Progenitor cell of endocrine pancreas (in vitro differentiated cells): ENCODE data around the gene VCPKMT. TPM values are rescaled to one million over a fixed set of nuclear protein-coding genes. Genes with fewer than 3 reads are reported as not detected.

Experiments
- DNase-seq: peaks from one replicate; pipeline ENCODE4 v3.0.0; 2021; ENCODE audit warnings: low spot score; ENCODE audit not compliant: unreplicated experiment
- H3K27ac Mint-ChIP-seq: 2 replicates; pipeline ENCODE4 v1.8.0; 2021; ENCODE audit warnings: mild to moderate bottlenecking, moderate library complexity, mixed read lengths
- H3K27me3 Mint-ChIP-seq: 2 replicates; pipeline ENCODE4 v1.8.0; 2021; ENCODE audit warnings: mixed read lengths
- H3K36me3 Mint-ChIP-seq: 2 replicates; pipeline ENCODE4 v1.8.0; 2022; ENCODE audit warnings: mixed read lengths; ENCODE audit not compliant: insufficient read depth
- H3K4me1 Mint-ChIP-seq: 2 replicates; pipeline ENCODE4 v1.8.0; 2021; ENCODE audit warnings: low read depth, mixed read lengths
- H3K4me3 Mint-ChIP-seq: 2 replicates; pipeline ENCODE4 v1.8.0; 2021; ENCODE audit warnings: low read depth, mild to moderate bottlenecking, moderate library complexity, mixed read lengths
- H3K9me3 Mint-ChIP-seq: 2 replicates; pipeline ENCODE4 v1.8.0; 2021; ENCODE audit warnings: low read depth, mixed read lengths
- CTCF ChIP-seq: fragments of 200-600 bp; sonication (generic); IDR thresholded peaks from one replicate; pipeline ENCODE4 v1.5.0; 2021; ENCODE audit warnings: antibody characterized with exemption, mild to moderate bottlenecking; ENCODE audit not compliant: unreplicated experiment
- total RNA-seq: library from RNA; stranded (reverse); gene quantifications from 2 replicates; pipeline ENCODE4 v1.2.1, GENCODE V29; 2021

Gene VCPKMT
- total RNA-seq, 1 donor from 2014 or later, result 14.6 TPM

DNA sequence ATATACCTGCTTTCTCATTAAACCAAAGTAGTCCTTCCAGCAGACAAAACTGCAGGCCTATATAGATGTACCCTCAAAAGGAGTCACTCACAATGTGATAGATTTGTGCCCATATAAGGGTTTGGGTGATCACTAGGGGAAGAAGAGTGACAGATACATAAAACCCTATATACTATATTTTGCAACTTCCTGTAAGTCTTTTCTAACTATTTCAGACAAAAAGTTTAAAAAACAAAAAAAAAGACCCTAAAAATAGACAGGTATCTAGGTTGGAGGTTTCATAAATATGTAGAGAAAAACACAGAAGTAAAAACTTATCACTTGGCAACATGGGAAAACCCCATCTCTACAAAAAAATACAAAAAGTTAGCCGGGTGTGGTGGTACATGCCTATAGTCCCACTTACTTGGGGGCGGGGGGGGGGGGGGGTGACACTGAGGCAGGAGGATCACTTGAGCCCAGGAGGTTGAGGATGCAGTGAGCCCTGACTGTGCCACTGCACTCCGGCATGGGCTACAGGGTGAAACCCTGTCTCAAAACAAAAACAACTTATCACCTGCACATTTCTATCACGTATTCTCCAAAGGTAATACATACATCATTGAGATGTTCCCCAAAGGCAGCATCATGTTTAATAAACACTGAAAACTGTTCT is 2.9 kb downstream of the VCPKMT start:
- TF ChIP-seq CTCF, result no peak
- H3K27me3 Mint-ChIP-seq, result no peaks in the 10 kb centered on the region
- H3K9me3 Mint-ChIP-seq, result no peaks in the 10 kb centered on the region
- H3K4me1 Mint-ChIP-seq, result peaks cover 15% of the 10 kb centered on the region
- peak overlapping the region; percentile 7 for H3K4me3 Mint-ChIP-seq
- peaks cover 28% of the 10 kb centered on the region for H3K36me3 Mint-ChIP-seq
- no peak overlapping the region for H3K27ac Mint-ChIP-seq
- DNase-seq, result no peak

DNA sequence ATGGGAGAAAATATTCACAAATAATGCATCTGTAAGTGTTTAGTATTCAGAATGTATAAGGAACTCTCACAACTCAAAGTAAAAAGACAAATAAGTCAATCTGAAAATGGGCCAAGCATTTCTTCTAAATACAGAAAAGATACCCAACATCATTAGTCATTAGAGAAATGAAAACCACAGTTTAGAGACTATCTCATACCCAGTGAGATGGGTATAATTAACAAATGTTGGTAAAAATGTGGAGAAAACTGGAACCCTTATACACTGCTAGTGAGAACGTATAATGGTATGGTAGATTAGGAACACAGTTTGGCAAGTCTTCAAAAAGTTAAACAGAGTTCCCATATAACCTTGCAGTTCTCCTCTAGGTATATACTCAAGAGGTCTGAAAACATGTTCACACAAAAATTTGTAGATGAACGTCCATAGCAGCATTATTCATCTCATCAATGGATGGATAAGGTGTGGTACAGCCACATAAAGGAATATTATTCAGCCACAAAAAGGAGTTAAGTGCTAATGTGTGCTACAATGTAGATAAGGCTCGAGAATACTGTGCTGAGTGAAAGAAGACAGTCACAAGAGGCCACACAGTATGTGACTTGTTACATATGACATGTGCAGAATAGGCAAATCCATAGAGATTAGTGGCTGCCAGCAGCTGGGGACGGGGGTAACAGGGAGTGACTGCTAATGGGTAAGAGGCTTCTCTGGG is 5.9 kb downstream of the VCPKMT start:
- DNase-seq, result no peak
- no peaks in the 10 kb centered on the region for H3K9me3 Mint-ChIP-seq
- no peak overlapping the region for H3K27ac Mint-ChIP-seq
- peaks cover 1% of the 10 kb centered on the region for H3K4me1 Mint-ChIP-seq
- H3K4me3 Mint-ChIP-seq, result no peak overlapping the region
- no peaks in the 10 kb centered on the region for H3K27me3 Mint-ChIP-seq
- no peak for TF ChIP-seq CTCF
- H3K36me3 Mint-ChIP-seq, result peaks cover 26% of the 10 kb centered on the region

DNA sequence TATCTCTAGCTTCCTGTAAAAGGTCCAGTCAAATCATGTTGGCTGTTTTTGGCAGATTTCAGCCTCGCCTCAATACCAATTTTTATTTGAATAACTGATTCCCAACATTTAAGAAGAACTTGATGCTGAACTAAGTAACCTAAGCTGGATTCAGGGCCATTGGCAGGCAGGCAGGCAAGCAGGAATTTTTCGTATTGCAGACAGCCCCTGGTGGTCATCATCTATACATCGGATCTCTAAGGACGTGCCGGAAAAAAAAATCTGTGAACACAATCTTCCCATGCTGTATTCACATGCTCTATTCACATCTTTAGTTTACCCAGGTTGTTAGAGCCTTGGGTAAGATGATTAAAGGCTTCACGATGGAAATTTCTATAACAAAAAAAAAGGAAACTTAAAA is 7.0 kb downstream of the VCPKMT start:
- no peak for DNase-seq
- H3K4me1 Mint-ChIP-seq, result no peaks in the 10 kb centered on the region
- H3K36me3 Mint-ChIP-seq, result peaks cover 26% of the 10 kb centered on the region
- TF ChIP-seq CTCF, result peak; percentile 48
- no peak overlapping the region for H3K27ac Mint-ChIP-seq
- H3K9me3 Mint-ChIP-seq, result no peaks in the 10 kb centered on the region
- H3K4me3 Mint-ChIP-seq, result no peak overlapping the region
- H3K27me3 Mint-ChIP-seq, result no peaks in the 10 kb centered on the region

DNA sequence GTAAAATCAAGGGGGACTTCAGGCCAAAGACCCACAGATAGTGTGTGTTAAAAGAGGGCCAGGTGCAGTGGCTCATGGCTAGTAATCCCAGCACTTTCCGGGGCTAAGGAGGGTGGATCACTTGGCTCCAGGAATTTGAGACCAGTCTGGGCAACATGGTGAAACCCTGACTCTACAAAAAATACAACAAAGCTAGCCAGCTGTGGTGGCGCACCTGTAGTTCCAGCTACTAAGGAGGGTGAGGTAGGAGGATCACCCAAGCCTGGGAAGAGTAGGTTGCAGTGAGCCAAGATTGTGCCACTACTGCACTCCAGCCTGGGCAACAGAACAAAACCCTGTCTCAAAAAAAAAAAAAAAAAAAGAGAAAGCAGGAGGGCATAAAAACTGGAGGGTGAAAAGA is 8.5 kb downstream of the VCPKMT start:
- Mint-ChIP-seq H3K27me3 (no peaks in the 10 kb centered on the region), H3K36me3 (peaks cover 24% of the 10 kb centered on the region), H3K27ac (no peak overlapping the region), H3K9me3 (no peaks in the 10 kb centered on the region), H3K4me3 (no peak overlapping the region), H3K4me1 (no peaks in the 10 kb centered on the region)
- no peak for DNase-seq
- TF ChIP-seq CTCF, result no peak

DNA sequence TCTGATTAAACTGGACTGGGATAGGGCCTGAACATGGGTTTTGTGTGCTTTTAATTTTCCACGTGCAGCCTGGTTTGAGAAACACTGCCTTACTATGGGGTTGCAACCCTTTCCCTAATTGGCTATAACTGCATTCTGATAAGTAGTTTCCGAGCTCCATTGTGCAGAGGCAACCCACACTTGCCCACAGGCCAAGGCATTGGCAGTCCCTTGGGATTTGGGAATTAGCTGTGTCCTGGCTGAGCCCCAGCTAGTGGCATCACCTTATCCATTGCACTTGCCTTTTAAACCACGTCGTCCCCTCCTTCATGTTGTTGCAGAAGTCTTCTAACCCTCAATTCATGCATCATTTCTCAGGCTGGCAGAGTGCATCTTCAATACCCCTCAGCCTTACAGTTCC is 10.2 kb downstream of the VCPKMT start:
- no peak for DNase-seq
- no peaks in the 10 kb centered on the region for H3K27me3 Mint-ChIP-seq
- no peaks in the 10 kb centered on the region for H3K4me1 Mint-ChIP-seq
- TF ChIP-seq CTCF, result no peak
- no peaks in the 10 kb centered on the region for H3K9me3 Mint-ChIP-seq
- peaks cover 18% of the 10 kb centered on the region for H3K36me3 Mint-ChIP-seq
- H3K4me3 Mint-ChIP-seq, result no peak overlapping the region
- H3K27ac Mint-ChIP-seq, result no peak overlapping the region
